GM18873 (cell line): ENCODE results near the gene MAP3K15.

Source experiments
- ATAC-seq: cut with Tn5 transposase; IDR thresholded peaks from one replicate; pipeline ENCODE4 v1.9.1; 2021; ENCODE audit warnings: mild to moderate bottlenecking, moderate library complexity, moderate number of reproducible peaks; ENCODE audit not compliant: unreplicated experiment, low FRiP score

The MAP3K15 gene

DNA sequence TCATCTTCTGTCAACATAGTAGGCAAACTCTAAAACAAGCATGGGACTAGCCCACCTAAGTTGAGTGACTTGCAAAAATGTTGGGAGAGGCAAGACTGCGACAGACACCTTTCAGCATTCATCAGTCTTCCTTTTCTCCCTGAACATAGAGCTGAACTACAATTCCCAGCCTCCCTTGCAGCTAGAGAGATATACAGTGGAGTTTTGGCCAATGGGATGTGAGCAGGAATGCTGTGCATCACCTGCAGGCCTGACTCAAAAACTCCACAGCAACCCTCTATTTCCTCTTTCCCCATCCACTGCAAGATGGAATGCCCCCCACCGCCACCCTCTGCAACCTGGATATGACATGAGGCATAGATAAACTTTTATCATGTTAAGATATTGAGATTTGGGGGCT, 105.0 kb downstream of the MAP3K15 start:
- no peak for ATAC-seq

GRCh38 chrX:19403696-19404095, 111.6 kb downstream of the MAP3K15 start:
- ATAC-seq, result no peak

- ATAC-seq, result no peak
These were observed 122.6 kb downstream of the MAP3K15 start for GRCh38 chrX:19392703-19393102.

- ATAC-seq, result no peak
These were observed 123.2 kb downstream of the MAP3K15 start for GRCh38 chrX:19392078-19392477.

DNA sequence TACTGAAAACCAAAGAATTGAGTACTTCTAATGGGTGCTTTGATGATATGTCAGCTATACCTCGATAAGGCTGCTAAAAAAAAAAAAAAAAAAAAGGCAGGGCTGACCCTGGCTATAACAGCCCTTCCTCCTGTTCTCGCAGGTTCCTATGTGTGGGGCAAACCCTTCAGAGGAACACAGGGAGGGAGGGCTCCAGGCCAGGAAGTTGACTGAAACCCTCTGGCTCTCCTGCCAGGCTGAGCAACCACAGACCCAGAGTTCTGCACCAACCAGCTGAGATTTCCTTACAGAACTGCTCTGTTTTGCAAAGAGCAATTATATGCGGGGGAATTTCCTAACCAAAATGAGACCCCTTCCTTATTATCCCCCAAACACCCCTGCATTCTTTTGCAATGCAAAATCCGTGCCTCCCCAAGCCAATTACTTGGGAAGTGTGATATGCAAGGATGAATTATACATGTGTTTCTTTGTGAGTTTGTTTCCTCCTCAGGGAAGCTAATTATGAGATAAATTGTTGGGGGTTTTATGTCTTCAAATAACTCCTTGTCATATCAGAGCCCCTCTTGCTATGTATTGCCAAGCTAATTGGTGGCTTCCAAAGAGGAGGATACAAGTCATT, 126.0 kb downstream of the MAP3K15 start:
- no peak for ATAC-seq

DNA sequence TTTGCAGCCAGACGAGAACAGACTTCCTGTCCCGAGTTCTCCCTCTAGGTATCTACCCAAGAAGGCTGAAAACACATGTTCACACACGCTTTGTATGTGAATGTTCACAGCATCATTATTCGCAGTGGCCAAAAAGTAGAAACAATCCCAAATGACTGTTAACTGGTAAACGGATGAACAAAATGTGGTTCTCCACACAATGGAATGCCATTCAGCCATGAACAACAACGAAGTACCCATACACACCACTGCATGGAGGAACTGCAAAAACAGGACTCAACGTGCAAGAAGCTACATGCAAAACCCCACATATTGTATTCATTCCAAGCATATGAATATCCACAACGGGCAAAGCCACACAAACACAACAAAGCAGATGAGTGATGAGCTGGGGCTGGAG, 126.6 kb downstream of the MAP3K15 start:
- ATAC-seq, result no peak

DNA sequence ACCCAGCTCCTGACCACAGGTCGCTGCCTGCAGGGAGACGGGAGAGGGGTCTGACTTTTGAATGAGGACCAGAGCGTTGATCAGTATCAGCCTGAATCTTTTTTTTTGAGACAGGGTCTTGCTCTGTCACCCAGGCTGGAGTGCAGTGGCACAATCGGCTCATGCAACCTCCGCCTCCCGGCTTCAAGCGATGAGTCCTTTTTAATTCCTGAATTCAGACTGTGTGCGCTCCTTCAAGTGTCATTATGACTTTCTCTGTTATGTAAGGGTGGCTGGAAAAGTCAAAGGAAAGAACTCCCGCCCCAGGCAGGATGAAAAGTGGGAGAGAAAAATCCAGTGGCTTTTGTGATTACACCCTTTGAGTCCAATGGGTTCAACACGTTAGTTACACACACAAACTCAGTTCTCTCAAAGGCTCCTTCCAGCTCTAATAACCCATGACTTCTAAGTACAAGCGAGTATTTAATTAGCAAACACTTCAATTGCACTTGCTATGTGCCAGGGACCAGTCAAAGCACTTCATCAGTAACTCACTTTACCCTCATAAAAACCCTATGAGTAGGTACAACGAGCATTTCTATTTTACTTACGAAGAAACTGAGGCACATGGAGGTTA, 127.1 kb downstream of the MAP3K15 start:
- ATAC-seq, result no peak

DNA sequence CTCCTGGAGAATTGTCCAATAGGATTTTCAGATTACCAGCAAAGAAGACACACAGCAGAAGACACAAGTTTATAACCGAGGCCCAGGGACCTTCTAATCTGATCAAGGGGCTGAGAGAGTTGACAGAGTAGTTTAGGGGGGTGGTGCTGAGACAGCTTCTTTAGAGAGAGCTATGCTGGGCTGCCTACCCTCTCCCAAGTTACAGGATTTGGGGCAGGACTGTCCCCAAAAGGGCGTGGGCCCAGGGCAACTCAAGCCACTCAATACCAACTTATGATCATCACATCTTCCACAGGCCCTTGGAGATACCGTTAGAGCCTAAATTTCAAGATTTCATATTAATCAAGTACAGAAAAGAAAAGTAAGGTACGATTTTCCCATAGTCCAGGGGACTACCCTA, 128.6 kb downstream of the MAP3K15 start:
- no peak for ATAC-seq

DNA sequence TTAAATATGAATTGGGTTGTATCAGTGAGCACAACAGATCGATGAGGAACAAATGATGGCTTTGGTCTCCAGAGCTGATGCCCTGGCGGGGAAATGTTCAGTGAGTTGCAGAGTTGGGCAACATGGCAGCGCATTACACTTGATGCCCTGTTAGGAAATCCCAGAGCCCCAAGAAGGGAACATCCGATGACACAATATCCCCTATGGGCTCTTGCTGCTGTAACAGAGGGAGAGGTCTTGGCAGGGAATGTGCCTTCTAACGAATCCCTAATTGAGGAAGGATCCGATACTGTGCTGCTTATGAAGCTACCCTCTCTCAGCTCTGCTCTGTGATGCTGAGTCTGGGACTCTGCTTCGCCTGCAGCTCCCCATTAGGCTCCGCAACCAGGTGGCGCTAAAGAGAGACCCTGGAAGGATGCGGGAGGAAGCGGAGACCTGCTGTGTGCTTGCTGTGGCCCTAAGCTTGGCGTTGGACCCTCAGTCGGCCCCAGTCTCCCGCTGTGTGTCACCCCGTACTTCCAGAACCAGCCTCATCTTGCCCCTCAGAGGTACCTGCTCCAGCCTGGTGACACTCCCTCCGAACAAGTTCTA, 132.7 kb downstream of the MAP3K15 start:
- ATAC-seq, result no peak

- no peak for ATAC-seq
These were observed 134.0 kb downstream of the MAP3K15 start for GRCh38 chrX:19381326-19381725.

GRCh38 chrX:19377799-19378198, 137.5 kb downstream of the MAP3K15 start:
- no peak for ATAC-seq

DNA sequence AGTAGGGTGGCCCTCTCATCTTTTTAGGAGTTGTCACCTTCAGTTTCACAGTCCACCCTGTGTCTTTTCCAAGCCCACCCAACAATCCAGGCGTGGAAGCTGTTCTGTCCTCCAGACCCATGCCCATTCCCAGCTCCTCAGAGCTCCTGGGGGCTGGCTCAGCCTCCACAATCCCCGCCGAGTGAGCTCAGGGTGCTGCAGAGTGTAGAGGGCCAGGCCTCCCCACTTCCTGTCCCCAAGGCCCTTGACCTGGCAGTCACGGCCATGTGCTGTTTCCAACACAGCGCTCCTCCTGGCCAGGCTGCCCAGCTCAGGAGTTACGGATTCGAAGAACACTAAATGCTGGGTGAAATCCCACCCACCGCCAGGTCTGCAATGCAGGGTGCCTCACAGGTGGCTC, 139.8 kb downstream of the MAP3K15 start:
- ATAC-seq, result no peak

GRCh38 chrX:19373351-19373891, 141.9 kb downstream of the MAP3K15 start:
- ATAC-seq, result no peak

DNA sequence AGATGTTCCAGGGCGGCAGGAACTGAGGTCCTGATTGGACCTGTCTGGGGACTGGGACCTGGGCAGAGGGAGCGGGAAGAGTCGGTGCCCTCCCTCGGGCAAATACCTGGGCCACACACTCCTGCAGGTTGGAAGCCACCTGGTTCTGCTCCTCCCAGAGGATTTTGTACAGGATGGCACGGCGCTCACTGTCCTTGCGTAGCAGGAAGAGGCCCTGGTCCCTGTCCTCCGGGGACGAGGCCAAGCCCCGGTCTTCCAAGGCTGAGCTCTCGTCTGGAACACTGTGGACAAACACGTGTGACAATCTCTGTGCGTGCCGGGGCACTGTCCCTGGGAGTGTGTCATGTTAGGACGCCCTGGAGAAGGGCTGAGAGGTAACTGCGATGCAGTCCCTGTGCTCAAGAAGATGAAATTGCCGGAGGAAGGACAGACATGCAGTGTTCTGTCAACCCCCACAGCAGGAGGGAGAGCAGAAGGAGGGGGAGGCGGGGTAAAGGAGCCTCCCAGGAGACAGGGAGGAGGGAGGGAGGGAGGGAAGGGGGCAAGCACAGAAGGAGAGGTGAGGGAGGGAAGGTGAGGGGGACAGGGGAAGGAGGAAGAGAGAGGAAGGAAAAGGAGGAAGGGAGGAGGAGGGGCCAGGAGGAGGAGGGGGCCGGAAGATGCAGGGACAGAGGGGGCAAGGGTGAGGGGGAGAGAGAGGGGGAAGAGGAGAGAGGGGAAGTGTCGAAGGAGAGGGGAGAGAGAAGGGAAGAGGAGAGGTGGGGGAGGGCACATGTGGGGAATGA, 142.6 kb downstream of the MAP3K15 start:
- ATAC-seq, result no peak

GRCh38 chrX:19372170-19372546, 143.2 kb downstream of the MAP3K15 start:
- no peak for ATAC-seq

- no peak for ATAC-seq
These were observed 145.2 kb downstream of the MAP3K15 start for GRCh38 chrX:19370061-19370460.

- ATAC-seq, result no peak
These were observed 146.7 kb downstream of the MAP3K15 start for GRCh38 chrX:19368576-19368975.

DNA sequence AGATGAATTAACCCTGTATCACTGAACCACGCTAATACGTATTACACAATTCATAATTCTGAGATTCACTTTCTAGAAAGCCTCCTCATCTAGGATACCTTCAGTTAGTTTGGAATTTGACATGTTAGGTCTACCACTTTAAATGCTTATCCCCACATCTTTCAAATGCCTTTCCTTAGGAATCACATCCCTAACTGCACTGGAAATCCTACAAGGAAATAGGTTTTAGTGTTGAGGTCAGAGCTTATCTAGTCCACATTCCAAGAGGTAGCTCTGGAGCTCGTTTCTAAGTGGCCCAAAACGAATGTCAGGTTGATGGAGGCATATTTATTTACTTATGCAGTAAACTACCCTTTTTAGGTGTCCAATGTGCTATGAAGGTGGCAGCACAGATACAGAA, 153.6 kb downstream of the MAP3K15 start:
- no peak for ATAC-seq

DNA sequence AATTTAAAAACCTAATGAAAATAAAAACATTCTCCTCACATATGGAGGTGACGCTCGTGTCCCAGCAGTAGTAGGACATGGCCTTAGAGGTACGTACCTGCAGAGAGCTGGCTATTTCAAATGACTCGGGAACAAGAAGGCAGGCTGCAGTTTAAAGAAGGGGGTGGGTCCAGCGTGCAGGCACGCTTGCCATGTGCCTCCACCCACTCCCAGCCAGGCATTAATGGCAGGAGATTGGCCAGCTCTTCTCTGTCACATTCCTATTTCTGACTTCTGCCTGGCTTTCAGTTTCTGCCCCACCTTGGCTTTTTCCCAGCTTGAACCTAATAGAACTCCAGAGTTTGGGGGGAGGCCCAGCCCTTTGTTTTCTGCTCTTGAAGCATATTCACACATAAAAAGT, 154.4 kb downstream of the MAP3K15 start:
- no peak for ATAC-seq

GRCh38 chrX:19358521-19358920, 156.8 kb downstream of the MAP3K15 start:
- no peak for ATAC-seq

- ATAC-seq, result no peak
These were observed 160.7 kb downstream of the MAP3K15 start for GRCh38 chrX:19354625-19355024.
